HG03103 (cell line): ENCODE results near the gene ITGB7.

ENCODE experiments used
- ATAC-seq: cut with Tn5 transposase; IDR thresholded peaks from one replicate; pipeline ENCODE4 v1.9.1; 2021; ENCODE audit warnings: low read depth; ENCODE audit not compliant: unreplicated experiment

The ITGB7 gene

DNA sequence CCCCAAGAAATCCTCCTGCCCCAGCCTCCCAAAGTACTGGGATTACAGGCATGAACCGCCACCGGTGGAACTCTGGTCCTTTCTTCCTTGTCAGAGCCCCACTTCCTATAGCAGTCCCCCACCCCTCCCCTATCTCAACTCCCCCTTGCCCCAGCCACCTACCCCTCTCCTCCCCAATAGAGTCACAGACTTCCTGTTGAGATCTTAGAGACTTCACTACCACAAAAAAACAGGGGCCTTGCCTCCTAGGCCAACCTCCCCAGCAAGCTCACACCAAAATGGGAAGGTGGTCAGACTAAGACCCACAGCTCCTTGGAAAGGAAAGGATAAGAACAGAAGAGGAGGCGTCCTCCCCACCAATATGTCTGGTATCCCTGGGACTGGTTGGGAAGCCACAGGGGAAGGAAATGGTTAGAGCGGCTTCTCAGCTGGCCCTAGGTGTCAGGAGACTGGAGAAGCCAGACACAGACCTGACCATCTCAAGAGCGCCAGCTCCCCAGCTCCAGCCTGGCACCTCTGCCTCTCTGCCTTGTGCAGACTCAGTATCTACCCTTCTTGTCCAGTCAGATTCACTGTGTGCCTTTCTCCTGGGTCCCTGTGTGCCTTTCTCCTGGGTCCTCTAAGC lies 8.5 kb downstream of the ITGB7 start:
- ATAC-seq, result no peak

DNA sequence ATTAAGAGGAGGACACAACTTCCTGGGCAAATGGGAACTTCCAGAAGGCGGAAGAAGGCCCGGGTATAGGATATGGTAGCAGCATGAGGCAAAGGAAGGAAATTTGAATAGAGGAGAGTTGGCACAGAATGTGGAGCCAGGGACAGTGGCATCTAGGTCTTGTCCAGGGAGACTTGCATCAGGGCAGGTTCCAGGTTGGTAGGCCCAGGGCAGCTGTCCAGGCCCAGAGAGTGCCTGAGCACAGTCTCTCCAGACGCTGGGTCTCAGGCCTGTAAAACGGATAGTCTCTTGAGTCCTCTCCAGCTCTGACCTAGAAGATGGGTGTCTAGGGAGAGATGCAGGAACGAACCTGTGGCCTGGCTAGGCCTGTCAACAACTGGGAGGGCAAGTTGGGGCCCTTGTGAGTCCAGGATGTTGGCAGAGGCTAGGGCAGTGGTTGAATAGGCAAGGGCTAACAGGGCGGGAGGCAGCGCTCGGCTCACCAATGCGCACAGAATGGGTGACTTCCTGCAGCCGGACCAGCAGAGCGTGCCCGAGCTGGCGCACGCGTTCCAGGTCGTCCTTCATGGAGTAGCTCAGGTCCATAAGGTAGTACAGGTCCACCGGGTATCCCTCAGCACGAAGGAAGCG lies 9.9 kb downstream of the ITGB7 start:
- no peak for ATAC-seq

- ATAC-seq, result no peak
These were observed 10.6 kb downstream of the ITGB7 start for GRCh38 chr12:53196486-53196885.

DNA sequence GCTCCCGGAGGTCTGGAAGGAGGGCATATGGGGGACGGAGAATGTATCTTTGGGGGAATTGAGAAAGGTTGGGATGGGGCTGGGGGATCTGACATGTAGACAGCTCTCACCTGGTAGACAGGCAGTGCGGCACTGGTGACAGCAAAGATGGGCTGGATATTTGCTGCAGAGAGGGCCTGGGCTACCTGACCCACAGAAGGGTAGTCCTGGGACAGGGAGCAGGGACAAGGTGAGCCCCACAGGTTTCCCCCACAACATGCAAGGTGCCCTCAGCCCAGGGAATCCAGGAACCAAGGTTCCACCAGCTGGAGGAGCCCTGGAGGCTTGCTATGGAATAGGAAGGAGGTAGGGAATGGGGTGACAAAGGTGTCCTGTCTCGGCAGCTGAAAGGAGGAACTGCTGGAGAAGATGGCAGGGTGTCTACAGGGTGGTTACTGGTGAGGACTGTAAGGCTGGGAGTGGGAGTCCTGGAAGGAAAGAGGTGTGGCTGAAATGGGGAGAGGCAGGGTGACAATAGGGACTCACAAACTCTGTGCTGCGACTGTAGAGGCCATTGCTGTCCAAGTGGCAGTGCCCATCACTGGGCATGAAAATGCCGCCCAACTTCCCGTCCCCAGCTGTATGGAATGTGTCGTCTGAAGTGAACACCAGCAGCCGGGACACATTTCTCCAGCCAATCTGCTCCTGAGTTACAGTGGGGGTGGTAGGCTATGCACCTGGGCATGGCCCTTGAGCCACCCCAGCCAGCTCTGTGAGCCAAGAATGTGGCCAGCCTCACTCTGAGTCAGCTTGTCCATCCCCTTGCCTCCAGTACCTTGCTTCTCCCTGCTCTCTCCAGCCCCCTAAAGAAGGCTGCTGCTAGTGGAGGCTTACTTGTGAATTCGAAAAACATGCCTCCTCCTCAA lies 11.3 kb downstream of the ITGB7 start:
- no peak for ATAC-seq

DNA sequence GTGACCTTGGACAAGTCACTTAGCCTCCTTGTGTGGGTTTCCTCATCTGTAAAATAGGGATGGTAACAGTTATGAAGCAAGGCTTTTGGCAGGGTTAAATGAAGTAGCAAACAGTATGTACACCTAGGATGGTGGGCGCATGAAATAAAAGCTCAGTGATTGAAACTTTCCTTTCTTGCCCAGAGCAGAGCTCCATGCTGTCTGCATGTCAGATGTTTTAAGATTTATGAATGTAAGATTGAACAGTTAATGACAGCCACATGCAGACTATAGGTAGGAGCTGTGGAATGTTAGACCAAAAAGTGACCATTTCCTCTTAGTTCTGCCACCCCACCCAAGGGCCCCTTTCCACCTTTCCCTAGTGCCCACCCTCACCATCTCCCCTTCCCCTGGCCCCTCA lies 12.1 kb downstream of the ITGB7 start:
- ATAC-seq, result no peak

DNA sequence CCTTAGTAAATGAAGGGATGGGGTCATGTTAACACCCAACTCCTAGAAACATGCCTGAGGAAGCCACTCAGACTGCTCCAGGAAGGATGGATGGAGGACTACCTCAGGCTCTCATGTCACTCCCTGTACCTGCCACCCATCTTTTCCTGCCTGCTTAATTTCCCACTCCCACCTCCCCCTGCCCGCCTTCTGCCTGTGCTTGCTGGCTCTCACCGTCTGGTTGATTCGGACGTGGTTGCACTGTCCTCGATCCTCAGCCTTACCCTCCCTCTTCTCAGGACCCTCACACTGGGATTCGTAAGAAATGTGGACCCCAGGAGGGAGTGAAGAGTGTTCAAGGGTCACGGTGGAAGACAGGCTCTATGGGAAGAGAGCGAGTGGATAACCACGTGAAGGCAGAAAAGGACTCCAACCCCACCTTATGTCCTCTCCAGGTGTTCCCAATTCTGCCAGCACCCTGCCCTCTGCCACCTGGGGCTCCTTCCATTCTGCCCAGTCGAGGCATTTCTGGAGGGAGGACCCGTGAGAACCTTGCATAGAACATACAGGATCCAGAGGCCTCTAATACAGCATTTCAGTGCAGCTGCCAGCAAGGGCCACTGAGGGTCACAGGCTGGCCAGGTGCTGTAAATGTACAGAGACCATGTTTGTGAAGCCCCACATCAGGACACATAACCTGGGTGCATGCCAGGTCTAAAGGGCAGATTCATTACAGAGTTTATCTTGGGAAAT lies 12.9 kb downstream of the ITGB7 start:
- no peak for ATAC-seq

DNA sequence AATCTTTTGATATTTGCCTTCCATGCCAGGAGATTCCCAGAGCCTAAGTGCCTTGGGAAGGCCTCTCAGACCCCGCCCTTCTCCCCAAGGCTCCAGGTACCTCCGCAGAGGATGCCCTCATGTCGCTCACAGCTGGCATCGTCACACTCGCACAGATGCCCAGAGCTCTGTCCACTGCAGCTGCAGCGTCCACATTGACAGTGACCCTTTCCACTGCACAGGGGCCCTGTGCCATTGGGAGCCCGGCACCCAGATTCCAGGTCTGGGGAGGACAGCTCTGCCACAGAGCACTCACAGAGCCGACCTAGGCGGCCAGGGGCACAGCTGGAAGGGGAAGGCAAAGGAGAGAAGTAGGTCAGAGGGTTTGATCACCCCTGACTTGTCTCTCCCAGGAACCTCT lies 14.0 kb downstream of the ITGB7 start:
- ATAC-seq, result no peak

DNA sequence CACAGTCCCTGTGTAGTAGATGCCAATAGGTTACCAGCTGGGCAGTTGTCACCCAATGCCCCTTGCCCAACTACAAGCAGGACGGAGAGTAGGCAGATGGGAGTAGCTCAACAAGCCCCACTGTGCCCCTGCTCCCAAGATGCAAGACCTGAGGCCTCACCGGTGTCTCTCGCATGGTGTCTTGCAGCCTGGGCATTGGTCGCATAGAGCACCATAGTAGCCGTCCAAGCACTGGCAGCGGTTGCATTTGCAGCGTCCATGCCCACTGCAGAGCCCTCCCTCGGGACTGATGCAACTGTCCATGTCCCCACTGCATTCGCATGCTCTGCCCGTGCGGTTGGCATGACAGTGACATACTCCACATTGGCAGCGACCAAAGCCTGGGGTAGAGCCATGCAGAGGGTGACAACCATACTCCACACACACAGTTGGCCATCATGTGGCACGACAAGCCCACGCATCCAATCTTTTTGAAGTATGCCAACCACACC lies 14.5 kb downstream of the ITGB7 start:
- ATAC-seq, result no peak

DNA sequence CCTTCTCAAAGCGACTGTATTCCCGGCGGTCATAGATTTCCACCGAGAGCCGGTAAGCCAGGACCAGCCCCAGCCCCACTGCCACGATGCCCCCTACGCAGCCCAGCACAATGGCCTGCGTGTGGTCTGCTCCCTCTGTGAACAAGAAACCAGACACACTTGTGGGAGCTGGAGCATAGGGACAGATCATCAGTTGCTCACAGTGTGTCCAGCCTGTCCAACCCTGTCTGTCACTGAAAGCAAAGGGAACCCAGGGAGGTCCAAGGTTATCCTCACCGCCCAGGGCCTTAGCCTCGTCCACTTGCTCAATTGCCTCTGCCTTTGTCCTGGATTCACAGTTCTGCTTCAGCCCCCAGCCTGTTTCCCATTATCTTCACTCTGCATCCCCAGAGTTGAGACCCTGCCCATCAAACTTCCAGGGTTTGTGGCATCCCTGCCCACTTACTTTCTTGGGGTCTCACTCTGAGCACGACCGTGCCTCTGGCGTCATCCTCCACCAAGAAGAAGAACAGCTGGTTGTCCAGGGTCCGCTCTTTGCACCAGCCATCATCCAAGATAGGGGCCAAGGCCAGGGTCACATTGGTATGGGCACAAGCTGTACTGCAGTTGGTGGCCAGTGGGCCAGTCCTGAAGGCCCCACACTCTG lies 15.0 kb downstream of the ITGB7 start:
- ATAC-seq, result no peak

DNA sequence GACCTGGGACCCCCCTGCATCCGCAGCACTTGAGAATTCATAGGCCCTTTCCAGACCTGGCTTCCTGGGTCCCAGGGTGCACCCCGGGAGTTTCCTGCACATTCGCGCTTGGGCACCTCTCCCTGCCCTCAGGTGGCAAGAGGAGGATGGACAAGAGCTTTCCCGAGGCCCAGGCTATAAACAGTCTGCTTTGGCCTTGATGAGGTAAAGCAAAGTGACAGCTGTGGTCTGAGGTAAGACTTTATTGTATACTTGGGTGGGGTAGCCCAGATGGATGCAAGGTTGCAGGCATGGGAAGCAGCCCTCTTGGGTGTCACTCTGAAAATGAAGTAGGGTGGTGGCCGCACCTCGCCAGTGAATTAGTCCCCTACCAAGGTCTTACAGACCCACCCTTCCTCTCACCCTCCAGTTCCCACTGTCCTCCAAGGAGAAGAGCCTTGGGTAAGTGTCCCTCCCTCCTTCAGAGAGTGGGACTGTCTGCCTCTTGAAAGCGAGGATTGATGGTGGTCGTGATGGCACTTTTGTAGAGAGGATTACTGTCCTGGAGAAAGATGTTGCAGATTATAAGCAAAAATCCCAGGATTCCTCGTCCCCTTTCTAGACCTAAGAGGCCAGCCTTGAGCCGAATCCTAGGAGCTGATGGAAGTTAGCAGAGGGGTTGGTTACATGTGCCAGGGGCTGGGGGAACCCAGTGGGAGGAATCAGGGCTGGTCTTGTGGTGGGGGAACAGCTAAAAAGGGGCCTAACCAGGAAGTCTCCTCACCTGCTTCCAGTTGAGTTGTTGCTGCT lies 15.8 kb downstream of the ITGB7 start:
- ATAC-seq, result no peak

DNA sequence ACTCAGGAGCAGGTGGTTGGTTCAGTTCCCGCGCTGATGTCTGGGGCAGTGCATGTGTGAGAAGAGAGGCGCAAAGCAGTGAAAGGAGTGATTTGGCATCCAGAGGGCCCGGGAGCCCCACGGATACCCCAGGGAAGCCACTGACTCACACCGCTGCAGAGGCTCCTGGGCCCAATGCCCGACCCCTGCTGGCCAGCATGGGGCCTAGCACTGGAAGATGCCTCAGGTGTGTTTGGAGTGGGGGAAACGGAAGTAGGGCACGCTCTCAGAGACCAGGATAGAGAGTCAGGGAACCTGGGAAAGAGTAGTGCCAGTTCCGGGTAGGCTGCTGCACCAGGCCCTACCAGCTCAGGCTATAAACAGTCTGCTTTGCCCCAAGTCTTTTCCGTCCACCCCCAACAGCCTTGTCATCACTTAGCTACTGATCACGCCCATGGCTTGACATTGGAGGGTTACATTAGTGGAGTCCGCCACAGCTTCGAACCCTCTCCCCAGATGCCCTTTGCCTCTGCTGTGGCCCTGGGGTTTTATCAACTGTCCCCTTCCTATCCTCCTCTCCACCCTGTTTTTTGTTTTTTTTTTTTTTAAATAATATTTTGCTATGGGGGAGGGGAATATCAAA lies 16.8 kb downstream of the ITGB7 start:
- no peak for ATAC-seq

- no peak for ATAC-seq
These were observed 19.7 kb downstream of the ITGB7 start for GRCh38 chr12:53187145-53187899.

- no peak for ATAC-seq
These were observed 20.3 kb downstream of the ITGB7 start for GRCh38 chr12:53186745-53187144.

DNA sequence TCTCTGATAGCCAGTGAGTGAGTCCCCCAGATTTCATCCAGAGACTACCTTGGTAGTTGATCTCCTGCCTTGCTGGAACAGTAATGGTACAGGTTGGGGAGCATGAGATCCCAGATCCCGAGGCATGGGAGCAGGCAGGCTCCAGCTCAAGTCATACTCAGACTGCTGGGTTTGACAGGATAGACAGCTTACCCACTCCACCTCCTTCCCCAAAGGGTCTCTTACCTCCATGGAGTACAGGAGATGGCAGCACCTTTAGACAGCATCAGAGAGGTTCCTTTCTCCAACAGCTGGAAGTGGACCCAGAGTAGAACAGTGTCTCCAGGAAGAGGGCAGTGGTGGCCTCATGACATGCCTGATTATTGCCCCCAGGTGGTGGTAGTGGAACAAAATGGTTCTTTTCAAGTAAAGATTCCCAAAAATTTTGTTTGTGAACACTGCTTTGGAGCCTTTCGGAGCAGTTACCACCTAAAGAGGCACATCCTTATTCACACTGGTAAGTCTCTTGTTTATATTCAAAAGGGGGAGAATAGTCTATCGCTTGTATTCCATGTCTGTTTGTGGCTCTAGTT lies 21.4 kb downstream of the ITGB7 start:
- no peak for ATAC-seq

- no peak for ATAC-seq
These were observed 22.2 kb downstream of the ITGB7 start for GRCh38 chr12:53184828-53185227.

GRCh38 chr12:53182903-53183302 lies 24.1 kb downstream of the ITGB7 start:
- ATAC-seq, result no peak

DNA sequence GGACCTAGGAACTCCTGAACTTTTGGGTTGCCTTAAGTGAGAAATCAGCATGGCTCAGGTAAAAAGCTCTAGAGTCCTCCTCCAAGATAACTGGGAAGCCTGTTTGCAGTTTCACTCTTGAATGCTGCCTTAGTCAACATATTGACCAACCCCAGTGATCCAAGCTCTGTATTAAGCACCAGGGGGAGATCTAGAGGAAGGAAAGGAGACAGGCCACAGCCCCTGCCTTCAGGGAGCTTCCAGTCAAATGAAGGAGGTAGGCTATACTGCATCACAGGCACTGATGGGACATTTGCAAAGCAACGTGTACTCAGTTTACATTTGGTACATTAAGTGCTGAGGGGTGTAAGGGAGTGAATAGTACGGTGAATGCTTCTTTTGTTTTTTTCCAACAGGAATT lies 25.1 kb downstream of the ITGB7 start:
- ATAC-seq, result no peak
